DMS114 treated with DMSO at 0.1 percent for 48 hours (cell line): Measurements from ENCODE around the gene PDCL3.

ENCODE experiments used
- DNase-seq: peaks from one replicate; lab custom pipeline; 2025; ENCODE audit not compliant: unreplicated experiment; lab: John Stamatoyannopoulos, UW

The PDCL3 gene

GRCh38 chr2:100562613-100563406 is at the start of gene PDCL3:
PDCL3 (plus strand) TSS chr2:100562993; CDS start chr2:100563068, 75 bp downstream.
- DNase-seq: peak; percentile 97

- DNase-seq: no peak
These were observed 49.1 kb upstream of the PDCL3 start for GRCh38 chr2:100513650-100514049.

- DNase-seq: no peak
These were observed 45.2 kb upstream of the PDCL3 start for GRCh38 chr2:100517556-100517955.

GRCh38 chr2:100518801-100519200 is 44.0 kb upstream of the PDCL3 start:
- DNase-seq: no peak

- no peak for DNase-seq
These were observed 42.6 kb upstream of the PDCL3 start for GRCh38 chr2:100520224-100520623.

GRCh38 chr2:100522430-100522829 is 40.4 kb upstream of the PDCL3 start:
- DNase-seq: no peak

GRCh38 chr2:100524331-100524730 is 38.5 kb upstream of the PDCL3 start:
- DNase-seq: no peak

GRCh38 chr2:100526868-100527267 is 35.9 kb upstream of the PDCL3 start:
- DNase-seq: no peak

GRCh38 chr2:100527440-100528015 is 35.3 kb upstream of the PDCL3 start:
- no peak for DNase-seq

GRCh38 chr2:100529176-100529575 is 33.6 kb upstream of the PDCL3 start:
- DNase-seq: no peak

GRCh38 chr2:100529900-100530299 is 32.9 kb upstream of the PDCL3 start:
- DNase-seq: no peak

- no peak for DNase-seq
These were observed 26.9 kb upstream of the PDCL3 start for GRCh38 chr2:100535855-100536254.

GRCh38 chr2:100537918-100538317 is 24.9 kb upstream of the PDCL3 start:
- DNase-seq: no peak

- no peak for DNase-seq
These were observed 23.6 kb upstream of the PDCL3 start for GRCh38 chr2:100539221-100539620.

- DNase-seq: no peak
These were observed 21.4 kb upstream of the PDCL3 start for GRCh38 chr2:100541404-100541803.

- DNase-seq: no peak
These were observed 20.4 kb upstream of the PDCL3 start for GRCh38 chr2:100542418-100542817.

GRCh38 chr2:100544911-100545596 is 17.7 kb upstream of the PDCL3 start:
- no peak for DNase-seq

GRCh38 chr2:100546469-100546868 is 16.3 kb upstream of the PDCL3 start:
- DNase-seq: no peak

- DNase-seq: no peak
These were observed 14.0 kb upstream of the PDCL3 start for GRCh38 chr2:100548771-100549170.

- DNase-seq: no peak
These were observed 11.5 kb upstream of the PDCL3 start for GRCh38 chr2:100551303-100551702.

GRCh38 chr2:100554798-100555407 is 7.9 kb upstream of the PDCL3 start:
- DNase-seq: no peak

- DNase-seq: no peak
These were observed 6.0 kb upstream of the PDCL3 start for GRCh38 chr2:100556746-100557145.
